Measurements from ENCODE around the gene MYL5.

- no peak for TF ChIP-seq POLR2A (IDR thresholded peaks at IDR 0.05; ENCODE audit: low read length)
- no peak for TF ChIP-seq GATA1 (IDR thresholded peaks at IDR 0.05; ENCODE audit: low read depth, low read length)
Observed at GRCh38 chr4:660401-660800, 13.9 kb upstream of the MYL5 start.

Data from erythroblast (primary cell).